Breast epithelium (tissue), 3 donors: ENCODE data around the gene UTP3.

Experiments
- CTCF ChIP-seq, 3 donors: fragments of 450-650 bp; IDR thresholded peaks; one replicate each; pipeline ENCODE4 v1.5.1; 2016 to 2017; ENCODE audit warnings: antibody characterized with exemption in 3 of 3, mild to moderate bottlenecking in 3 of 3, moderate library complexity in 3 of 3
- POLR2A ChIP-seq: fragments of 450-650 bp; IDR thresholded peaks from one replicate; pipeline ENCODE4 v1.6.1; 2016; ENCODE audit warnings: antibody characterized with exemption, mild to moderate bottlenecking, moderate library complexity

- TF ChIP-seq CTCF (IDR thresholded peaks at IDR 0.05) = no peak
- no peak for TF ChIP-seq POLR2A
Observed at GRCh38 chr4:70739496-70740337, 51.4 kb downstream of the UTP3 start.
